Measurements from ENCODE around the gene TMEM151A.

TMEM151A gene

GRCh38 chr11:66338276-66339161 is 46.8 kb downstream of the TMEM151A start:
- DNase-seq (ENCODE audit: low spot score), result no peak

GRCh38 chr11:66339162-66339675 is 47.5 kb downstream of the TMEM151A start:
- DNase-seq (ENCODE audit: low spot score), result no peak

- no peak for DNase-seq (ENCODE audit: low spot score)
Measured at GRCh38 chr11:66339686-66340483, 48.2 kb downstream of the TMEM151A start.

- no peak for DNase-seq (ENCODE audit: low spot score)
Measured at GRCh38 chr11:66340596-66341501, 49.2 kb downstream of the TMEM151A start.

GRCh38 chr11:66341502-66342126 is 49.9 kb downstream of the TMEM151A start:
- no peak for DNase-seq (ENCODE audit: low spot score)

- DNase-seq (ENCODE audit: low spot score), result no peak
Measured at GRCh38 chr11:66343176-66343575, 51.5 kb downstream of the TMEM151A start.

- peak; percentile 98 for DNase-seq (ENCODE audit: low spot score)
Measured at GRCh38 chr11:66344550-66345315, 53.0 kb downstream of the TMEM151A start, which contains the start of gene BRMS1. Gene BRMS1 (minus strand): TSS chr11:66345104. CDS start chr11:66342234, 2,870 bp downstream.

- no peak for DNase-seq (ENCODE audit: low spot score)
Measured at GRCh38 chr11:66345316-66345649, 53.6 kb downstream of the TMEM151A start.
